ENCODE data around the gene WLS.

GRCh38 chr1:68165665-68166064, 66.7 kb downstream of the WLS start:
- TF ChIP-seq SUZ12 (IDR thresholded peaks at IDR 0.05) (no peak), SP1 (IDR thresholded peaks at IDR 0.05) (no peak), ZNF384 (IDR thresholded peaks at IDR 0.05) (no peak), BHLHE40 (IDR thresholded peaks at IDR 0.05; ENCODE audit: borderline replicate concordance) (no peak), NFRKB (IDR thresholded peaks at IDR 0.05) (no peak)

Measured in HEK293T (cell line).